HG03097 (cell line): ENCODE measurements around the gene DNAH10.

ENCODE experiments used
- ATAC-seq: cut with Tn5 transposase; IDR thresholded peaks from one replicate; pipeline ENCODE4 v1.9.1; 2021; ENCODE audit not compliant: unreplicated experiment, low FRiP score

The DNAH10 gene

DNA sequence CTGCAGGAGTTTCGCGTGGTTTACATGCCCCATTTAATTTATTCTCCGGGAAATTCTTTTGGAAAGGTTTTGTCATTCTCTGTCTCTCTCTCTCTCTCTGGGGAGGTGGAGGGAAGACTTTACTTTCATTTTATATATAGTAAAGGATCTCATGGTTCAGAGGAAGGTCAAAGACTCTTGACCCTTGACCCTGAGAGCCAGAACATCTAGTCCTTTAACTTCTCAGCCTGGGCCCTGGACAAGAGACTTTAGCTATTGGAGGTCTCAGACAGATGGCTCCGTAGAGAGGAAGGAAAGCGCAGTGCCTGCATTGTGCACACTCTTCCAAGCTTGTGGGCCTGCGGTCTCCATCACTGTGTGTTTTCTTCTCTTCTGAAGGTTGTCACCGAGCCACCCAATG lies 166.8 kb downstream of the DNAH10 start:
- ATAC-seq = no peak

DNA sequence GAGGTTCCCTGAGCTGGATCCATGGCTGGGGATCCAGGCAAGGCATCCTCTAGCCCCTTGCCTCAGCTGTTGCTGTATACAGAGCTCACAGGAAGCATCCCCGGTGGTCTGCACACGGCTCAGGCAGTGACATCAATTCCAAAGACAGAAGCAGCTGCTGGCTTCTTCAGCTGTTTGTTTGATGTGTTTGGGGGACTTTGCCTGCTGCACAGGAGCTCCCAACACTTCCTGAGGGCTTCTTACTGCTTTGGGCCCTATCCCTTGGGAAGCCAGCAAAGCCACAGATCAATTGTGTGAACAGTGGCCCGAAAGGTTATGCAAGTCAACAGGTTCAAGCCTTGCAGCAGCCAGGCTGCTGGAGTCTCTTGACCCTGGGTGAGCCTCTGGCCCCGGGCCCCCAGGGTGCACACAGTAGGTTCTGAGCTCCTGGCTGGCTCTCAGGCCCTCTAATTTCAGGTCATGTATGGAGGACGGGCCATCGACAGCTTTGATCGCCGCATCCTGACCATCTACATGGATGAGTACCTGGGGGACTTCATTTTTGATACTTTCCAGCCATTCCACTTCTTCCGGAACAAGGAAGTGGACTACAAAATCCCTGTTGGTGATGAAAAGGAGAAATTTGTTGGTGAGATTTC lies 168.0 kb downstream of the DNAH10 start:
- ATAC-seq = no peak

DNA sequence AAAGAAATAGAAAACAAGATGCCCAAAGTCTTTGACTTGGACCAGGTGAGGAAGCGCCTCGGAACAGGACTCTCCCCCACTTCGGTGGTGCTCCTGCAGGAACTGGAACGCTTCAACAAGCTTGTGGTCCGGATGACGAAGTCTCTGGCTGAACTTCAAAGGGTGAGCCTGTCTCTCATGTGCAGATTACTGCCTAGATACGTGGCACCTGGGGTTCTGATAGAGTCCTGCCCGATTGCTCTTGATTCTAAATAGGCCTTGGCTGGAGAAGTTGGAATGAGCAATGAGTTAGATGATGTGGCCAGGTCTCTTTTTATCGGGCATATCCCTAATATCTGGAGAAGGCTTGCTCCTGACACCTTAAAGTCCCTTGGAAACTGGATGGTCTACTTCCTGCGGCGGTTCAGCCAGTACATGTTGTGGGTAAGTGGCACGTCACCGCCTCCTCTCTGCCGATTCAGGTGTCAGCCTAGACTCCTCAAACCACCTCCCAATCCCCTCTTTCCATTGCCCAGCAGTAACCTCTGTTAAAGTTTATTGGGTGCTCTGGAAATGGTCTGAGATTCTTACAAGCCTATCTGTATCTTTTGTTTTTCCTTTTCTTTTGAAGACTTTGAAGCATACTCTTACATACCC lies 169.7 kb downstream of the DNAH10 start:
- no peak for ATAC-seq

DNA sequence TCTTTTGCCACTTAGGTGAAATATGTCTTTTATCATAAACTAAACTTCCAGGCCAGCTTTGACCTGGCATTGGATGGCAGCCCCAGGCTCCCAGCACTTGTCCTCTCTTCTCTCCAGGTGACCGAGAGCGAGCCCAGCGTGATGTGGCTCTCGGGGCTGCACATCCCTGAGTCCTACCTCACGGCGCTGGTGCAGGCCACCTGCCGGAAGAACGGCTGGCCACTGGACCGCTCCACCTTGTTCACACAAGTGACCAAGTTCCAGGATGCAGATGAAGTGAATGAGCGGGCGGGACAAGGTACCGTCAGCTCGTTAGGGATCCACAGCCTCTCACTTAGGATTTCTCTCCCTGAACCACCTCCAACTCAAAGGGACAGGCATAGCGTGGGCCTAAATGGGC lies 171.1 kb downstream of the DNAH10 start:
- ATAC-seq = no peak

DNA sequence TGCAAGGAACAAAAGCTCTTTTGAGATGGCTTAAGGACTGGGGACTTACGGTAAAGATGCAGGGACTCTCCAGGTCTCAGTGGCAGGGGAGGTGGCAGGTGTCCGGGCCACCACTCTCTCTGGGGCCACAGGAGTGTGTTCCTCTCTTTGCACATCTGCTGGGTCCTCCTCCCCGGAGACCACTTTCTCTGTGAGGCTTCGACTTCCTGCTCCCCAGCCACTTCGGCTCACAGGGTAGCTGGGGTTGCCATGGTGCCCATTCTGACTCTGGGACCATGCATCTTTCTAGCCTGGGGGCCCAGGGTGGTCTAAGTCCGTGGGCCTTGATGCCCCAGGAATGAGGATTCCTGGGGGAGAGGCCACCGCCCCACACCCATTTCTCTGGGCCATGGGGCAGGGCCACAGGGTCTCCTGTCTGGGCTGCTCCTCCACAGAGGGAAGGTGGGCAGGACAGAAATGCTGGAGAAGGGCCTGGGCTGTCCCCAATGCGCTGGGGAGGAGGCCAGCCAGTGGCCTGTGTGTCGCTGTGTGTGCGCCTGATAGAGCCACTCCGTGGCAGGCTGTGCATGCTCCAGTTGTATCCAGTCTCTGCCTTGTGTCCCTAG lies 172.0 kb downstream of the DNAH10 start:
- ATAC-seq = no peak

DNA sequence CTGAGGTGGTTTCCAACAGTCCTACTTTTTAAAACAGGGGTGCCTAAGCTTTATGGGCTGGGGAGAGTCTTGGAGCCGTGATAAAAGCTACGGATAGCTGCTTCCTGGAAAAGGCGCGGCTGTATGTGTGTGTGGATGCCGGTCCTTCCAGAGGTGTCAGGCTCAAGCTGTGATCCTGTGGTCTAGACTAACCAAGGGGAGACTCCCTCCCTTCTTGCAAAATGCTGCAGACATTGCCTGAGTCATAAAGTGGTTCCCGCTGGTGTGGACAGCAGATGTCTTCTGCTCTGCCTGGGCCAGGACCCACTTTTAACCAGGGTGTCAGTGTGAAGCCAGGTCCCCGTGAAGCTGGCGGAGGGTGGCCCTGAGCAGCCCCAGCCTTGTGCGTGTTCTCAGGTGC lies 172.7 kb downstream of the DNAH10 start:
- no peak for ATAC-seq

DNA sequence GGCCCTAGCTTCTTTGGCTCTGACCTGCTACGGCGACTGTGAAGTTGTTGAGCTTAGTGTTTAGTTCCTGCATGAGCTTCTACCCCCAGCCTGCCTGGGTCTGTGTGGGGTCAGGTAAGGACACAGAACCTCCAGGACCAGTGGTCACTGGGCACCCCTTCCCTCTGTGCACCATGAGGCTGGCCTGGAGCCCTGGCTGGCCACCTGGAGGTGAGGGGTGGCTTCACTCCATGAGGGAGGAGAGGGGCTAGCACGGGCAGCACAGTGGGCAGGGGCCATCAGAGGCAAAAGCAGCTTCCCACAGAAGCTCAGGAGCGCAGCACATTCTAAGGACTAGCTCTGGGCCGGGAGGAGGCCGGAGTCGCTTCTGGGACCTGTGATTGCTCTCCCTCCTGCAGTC lies 173.9 kb downstream of the DNAH10 start:
- ATAC-seq = no peak

DNA sequence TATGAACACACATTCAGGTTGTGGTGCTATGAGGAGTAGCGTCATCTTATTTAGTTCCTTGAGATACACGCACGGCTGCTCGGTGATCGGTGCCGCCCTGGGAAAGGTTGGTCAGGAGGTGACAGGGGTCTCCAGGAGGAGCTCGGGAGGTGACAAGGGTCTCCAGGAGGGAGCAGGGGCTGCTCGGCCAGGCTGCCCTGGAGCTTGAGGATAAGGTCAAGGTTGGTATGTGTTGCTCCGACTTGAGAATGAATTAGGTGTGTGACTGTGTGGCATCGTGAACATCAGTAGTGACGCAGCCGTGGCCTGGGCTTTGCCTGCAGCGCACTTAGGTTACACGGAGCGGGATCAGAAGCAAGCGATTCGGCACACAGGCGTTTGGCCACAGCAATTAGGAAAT lies 174.4 kb downstream of the DNAH10 start:
- ATAC-seq = no peak

DNA sequence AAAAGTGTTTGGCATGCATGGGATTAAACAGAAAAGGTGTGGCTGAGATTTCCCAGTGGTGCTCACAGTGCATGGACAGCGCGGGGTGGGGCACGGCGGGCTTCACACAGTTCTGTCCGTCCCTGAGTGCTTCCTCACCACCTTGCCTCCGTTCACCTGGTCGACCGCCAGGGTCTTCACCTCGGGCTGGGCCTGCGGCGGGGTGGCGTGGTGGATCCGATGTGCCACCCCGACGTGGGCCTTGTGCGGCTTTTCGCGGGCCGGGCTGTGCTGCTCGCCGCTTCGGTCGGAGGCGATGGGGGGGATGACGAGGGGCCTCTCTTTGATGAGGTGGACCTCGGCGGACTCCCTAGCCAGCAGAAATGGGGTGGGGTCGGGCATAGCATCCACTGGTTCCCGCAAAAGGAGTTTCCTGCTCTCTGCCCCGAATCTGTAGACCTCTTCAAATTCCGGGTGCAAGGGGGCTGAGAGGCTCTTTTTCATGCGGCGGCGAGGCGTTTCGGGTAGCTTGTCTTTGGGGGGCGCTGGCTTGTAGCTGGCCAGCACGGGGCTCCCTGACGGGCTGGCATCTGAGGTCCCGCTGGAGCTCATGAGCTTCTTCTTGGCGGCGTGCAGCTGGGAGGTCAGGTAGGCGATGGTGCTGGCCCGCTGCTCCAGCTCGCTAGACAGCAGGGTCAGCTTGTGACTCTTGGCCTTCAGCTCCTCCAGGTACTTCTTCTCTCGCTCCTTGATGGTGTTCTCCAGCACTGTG lies 175.0 kb downstream of the DNAH10 start:
- ATAC-seq = no peak

DNA sequence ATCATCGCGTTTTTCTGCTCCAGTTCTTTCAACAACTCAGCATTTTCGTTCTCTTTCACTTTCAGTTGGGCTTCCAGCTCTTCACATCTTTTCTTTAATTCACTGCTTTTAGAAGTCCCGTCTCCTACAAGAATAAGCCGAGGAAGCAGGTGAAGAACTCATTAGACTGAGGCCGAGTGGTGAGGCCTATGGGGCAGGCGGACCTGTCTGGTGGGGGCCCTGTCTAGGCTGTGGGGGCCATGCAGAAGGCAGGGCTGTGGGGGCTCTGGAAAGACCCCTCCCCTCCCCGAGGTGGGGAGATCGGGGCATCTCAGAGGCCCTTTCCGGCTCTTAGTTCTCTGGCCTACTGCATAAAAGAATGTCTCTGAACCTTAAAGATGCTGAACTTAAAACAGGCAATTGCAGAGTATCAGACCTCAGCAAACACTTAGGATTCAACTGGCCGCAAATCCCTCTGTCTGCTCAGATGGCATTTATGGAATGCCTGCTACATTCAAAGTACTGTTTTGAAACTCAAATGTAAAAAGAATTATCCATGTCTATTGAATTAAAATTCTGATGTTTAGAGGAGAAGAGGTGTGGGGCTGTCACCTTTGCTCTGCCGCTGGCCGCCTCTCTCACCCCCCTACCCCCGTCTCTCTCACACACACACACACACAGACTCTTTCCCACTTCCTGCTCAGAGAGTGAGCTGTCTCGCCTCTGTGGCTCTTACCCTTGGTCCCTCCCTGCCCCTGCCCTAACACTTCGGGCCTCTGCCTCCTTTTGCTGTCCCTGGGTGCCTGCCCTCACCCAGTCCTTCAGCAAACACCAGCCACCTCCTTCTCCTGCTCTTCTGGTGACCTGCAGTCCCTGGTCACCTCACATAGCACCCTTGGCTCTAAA lies 175.8 kb downstream of the DNAH10 start:
- no peak for ATAC-seq

DNA sequence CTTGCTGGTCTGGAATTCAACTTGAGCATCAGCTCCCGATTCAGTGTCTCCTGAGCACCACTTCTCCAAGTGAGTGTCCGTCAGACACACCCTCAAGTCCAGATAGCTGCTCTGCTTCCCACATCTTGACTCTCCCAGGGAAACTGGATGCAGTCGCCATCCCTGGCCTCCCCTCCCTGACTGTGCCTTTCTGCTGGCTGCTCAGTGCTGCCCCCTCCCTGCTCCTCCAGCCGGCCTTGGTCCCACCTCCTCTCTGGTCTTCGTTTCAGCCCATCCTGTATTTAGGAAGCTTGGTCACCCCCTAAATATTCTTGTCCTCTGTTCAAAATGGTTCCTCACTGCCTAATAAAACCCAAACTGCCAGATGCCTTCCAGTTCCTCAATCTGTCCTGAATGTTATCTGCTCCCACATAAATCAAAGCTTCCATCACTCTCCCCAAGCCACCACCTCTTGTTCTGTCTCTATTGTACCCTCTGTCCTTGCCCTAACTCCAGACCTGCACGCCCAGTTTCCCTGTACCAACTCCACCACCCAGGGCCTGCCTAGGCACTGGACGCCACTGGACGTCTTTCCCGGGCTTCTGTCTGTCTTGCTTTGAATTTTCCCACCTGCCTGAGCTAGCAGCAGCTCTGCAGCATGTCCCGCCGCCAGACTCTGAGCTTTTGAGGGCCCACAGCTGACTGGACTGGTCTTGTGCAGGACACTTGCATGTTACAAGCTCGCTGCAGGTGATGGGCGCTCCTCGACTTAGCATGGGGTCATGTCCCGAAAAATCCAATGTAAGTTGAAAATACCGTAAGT lies 176.8 kb downstream of the DNAH10 start:
- no peak for ATAC-seq

DNA sequence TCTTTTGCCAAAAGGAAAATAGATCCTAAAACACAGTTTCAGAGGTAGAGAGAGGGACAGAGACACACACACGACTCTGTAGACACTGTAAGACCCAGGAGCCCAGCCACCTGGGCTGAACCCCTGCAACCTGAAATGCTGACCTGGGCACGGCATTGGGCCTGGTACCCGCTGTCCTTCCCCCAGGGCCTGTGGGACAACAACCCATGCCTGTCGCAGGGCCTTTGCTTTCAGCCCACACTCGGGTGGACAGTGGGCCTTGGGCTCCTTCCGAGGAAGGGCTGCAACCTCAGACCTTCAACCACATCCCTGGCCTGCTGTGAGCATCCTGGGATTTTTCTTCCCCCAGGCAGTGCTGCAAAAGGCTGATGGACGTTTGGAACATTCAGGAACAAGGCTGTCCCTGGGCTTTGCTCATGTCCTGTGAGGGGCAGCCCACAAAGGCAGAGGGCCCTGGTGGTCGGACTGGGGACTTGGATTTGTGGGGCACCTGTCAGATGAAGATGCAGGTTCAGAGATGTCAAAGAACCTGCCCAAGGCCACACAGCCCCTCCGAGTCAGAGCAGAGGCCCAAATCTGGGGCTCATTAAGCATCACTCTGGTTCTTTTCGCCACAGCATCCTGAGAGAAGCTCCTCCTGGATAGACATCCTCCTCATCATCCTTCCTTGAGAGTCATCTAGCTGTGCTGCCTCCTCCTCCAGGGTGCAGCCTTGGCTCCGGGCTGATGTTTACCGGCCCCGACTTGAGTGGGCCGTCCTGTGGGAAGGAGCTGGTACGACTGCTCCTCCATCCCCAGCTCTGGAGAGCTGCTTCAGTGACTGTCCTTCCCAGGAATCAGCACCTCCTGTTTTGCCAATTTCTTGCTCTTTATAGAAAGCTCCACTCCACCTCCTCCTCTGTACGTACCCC lies 177.9 kb downstream of the DNAH10 start:
- no peak for ATAC-seq

DNA sequence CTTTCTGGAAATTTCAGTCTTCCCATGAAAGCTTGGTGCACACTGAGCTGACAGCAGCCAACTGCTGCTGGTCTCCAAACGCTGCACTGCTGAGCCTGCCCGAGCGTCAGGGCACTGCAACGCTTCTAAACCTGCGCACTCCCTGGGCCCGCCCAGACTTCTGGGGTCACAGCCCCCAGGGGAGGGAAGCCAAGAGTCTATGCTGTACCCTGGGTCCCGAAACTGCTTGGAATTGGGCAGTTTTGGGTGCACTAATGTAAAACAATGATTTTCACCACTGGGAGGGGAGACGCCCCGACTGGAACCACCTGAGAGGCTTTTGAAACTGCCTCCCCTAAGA lies 178.5 kb downstream of the DNAH10 start:
- ATAC-seq = no peak

DNA sequence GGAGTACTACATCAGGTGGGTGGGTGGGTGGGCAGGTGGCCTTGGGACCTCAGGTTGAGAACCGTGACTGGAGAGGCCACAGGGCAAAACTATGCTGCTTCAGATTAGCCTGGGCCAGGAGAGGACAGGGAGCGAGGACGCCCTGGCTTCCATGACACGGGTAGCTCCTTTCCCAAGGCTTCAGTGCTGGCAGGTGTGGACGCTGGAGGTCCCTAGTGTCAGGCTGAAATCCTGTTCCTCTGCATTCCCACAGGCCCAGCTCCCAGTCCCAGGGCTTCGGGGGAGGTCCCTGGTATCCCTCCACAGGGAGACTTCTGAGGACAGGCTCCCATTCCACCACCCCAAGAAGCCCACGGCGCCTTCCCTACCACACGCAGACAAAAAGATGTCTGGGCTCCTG lies 178.9 kb downstream of the DNAH10 start:
- no peak for ATAC-seq

DNA sequence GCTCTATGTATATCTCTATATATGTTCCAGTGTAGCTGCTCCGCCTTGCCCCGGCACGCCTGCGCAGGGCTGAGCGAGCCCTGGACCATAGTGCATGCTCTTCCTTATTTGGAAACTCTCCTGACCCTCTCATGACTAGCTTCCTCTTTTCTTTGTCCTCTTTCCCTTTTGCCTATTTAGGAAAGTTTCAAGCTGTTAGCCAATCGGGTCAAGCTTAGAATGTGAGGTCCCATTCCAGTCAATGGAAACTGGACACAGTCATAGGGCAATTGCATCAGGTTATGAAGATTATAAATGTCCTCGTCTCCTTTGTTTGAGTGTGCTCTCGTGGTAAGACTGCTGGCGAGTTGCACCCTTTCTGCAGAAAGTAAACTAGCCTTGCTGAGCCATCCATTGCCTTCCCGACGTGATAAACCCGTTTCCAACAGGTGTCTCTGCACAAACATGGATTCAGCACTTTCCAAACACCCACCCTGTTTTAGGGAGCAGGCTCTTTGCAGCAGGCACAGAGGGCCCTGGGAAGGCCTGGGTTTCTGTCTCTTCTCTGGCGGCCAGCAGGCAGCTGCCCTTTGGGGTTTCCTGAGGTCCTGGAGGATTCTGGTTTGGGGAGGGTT lies 179.6 kb downstream of the DNAH10 start:
- no peak for ATAC-seq

DNA sequence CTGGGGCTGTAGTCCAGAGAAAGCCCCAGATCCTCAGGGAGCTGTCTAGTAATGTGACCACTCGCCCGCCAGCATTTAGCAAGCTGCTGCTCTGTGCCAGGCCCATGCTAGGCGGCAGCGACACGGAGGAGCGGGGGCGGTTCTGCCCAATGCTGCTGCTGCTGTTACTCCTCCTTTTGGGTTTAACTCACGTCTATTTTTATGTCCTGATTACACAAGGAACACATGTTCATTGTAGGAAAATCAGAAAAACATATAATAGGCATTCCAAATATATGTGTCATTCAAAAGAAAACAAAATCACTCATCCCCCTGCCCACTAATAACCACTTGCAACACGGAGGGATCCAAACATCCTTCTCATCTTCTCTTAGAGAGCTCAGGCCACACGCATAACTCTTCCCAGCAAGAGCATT lies 180.1 kb downstream of the DNAH10 start:
- ATAC-seq = no peak

DNA sequence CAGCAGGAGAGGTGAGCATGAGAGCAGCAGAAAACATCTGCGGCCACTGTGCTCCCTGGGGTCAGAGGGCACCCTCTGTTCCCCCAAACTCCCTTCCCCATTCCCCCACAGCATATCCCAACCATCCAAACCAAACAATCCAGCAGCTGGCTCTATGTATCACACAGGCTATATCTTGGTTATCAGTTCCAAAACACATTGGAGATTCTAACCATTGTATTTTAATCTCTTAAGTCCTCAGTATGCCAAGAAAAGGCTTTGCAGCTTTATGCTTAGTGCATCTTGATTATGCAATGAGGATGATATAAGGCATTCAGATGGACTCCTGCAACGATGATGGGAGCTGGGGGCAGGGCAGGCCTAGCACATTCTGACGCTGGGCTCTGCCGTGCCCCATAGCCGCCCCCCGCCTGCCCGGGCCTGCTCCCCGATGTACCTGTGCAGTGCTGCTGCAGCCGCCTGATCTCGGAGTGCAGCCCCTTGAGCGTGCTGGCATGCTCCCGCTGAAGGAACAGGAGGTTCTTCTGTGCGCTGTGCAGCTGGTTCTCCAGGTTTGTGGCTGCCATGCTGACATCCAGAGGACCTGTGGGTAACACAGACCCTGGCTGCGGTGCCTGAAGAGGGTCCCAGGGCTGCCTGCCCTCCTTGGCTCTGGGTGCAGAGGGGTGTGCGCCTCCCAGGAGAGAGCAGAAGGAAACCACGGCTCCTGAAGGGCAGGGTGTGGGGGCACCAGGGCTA lies 181.0 kb downstream of the DNAH10 start:
- no peak for ATAC-seq

DNA sequence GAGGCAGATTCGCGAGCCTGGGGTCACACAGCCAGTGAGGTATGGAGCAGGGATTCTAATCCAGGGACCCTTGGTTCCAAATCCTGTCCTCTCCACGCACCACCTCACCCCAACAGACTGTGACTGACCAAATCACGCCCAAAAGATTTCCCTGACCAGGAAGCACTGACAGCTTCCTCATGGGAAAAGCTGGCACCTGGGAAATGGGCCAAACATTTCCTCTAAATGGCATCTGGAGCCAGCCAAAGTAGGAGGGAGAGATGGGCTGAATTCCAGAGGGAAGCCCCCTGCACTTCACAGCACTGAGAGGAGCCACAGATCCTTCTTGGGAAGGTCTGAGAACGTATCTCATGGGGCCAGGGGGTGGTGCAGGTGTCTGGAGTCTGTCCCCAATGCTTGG lies 181.7 kb downstream of the DNAH10 start:
- ATAC-seq = no peak
